Neutrophil (primary cell): ENCODE results near the gene S100PBP.

Experiments used
- H3K27ac ChIP-seq: fragments of 200-600 bp; sonication (generic); 2 replicates; pipeline ENCODE4 v1.5.1; 2016; ENCODE audit warnings: mild to moderate bottlenecking, moderate library complexity
- H3K27me3 ChIP-seq: fragments of 200-600 bp; sonication (generic); 2 replicates; pipeline ENCODE4 v1.6.0; 2016; ENCODE audit warnings: mild to moderate bottlenecking
- H3K36me3 ChIP-seq: fragments of 200-600 bp; sonication (generic); 2 replicates; pipeline ENCODE4 v1.5.1; 2017
- H3K4me1 ChIP-seq, 2 experiments: fragments of 200-600 bp in 1 of 2; sonication (generic) in 1 of 2; 1 replicate in 1 of 2; 2 replicates in 1 of 2; pipeline versions ENCODE4 v1.5.1 to v1.6.1; 2013 to 2016; ENCODE audit warnings: low read depth in 1 of 2, low read length in 1 of 2, mild to moderate bottlenecking in 1 of 2, moderate library complexity in 1 of 2; ENCODE audit not compliant: control insufficient read depth in 1 of 2, insufficient read depth in 1 of 2
- H3K4me3 ChIP-seq, 2 experiments: fragments of 200-600 bp in 1 of 2; sonication (generic) in 1 of 2; 1 replicate in 1 of 2; 2 replicates in 1 of 2; pipeline ENCODE4 v1.5.1; 2013 to 2016; ENCODE audit warnings: low read depth in 1 of 2, low read length in 1 of 2, mild to moderate bottlenecking in 1 of 2, moderate library complexity in 1 of 2
- H3K9me3 ChIP-seq: fragments of 200-600 bp; sonication (generic); 2 replicates; pipeline ENCODE4 v1.5.1; 2016
- TF ChIP-seq, protein P1 (sequence below): fragments of 200-600 bp; sonication (generic); IDR thresholded peaks from 2 replicates; pipeline ENCODE4 v1.5.1; 2016; ENCODE audit warnings: antibody characterized with exemption

The S100PBP gene

DNA sequence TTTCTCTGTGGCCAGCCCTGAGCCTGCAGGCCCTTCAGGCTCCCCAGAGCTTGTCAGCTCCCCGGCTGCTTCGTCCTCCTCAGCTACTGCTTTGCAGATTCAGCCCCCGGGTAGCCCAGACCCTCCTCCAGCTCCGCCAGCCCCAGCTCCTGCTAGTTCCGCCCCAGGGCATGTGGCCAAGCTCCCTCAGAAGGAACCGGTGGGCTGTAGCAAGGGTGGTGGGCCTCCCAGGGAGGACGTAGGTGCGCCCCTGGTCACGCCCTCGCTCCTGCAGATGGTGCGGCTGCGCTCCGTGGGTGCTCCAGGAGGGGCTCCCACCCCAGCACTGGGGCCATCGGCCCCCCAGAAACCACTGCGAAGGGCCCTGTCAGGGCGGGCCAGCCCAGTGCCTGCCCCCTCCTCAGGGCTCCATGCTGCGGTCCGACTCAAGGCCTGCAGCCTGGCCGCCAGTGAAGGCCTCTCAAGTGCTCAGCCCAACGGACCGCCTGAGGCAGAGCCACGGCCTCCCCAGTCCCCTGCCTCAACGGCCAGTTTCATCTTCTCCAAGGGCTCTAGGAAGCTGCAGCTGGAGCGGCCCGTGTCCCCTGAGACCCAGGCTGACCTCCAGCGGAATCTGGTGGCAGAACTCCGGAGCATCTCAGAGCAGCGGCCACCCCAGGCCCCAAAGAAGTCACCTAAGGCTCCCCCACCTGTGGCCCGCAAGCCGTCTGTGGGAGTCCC, 45.7 kb upstream of the S100PBP start:
- no peaks in the 10 kb centered on the region for H3K9me3 ChIP-seq
- no peak overlapping the region for H3K27ac ChIP-seq
- H3K27me3 ChIP-seq = no peaks in the 10 kb centered on the region
- H3K4me1 ChIP-seq = no peaks in the 10 kb centered on the region
- TF ChIP-seq, protein P1, sequence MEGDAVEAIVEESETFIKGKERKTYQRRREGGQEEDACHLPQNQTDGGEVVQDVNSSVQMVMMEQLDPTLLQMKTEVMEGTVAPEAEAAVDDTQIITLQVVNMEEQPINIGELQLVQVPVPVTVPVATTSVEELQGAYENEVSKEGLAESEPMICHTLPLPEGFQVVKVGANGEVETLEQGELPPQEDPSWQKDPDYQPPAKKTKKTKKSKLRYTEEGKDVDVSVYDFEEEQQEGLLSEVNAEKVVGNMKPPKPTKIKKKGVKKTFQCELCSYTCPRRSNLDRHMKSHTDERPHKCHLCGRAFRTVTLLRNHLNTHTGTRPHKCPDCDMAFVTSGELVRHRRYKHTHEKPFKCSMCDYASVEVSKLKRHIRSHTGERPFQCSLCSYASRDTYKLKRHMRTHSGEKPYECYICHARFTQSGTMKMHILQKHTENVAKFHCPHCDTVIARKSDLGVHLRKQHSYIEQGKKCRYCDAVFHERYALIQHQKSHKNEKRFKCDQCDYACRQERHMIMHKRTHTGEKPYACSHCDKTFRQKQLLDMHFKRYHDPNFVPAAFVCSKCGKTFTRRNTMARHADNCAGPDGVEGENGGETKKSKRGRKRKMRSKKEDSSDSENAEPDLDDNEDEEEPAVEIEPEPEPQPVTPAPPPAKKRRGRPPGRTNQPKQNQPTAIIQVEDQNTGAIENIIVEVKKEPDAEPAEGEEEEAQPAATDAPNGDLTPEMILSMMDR = no peak
- no peak overlapping the region for H3K4me3 ChIP-seq
- peaks cover 26% of the 10 kb centered on the region for H3K36me3 ChIP-seq

DNA sequence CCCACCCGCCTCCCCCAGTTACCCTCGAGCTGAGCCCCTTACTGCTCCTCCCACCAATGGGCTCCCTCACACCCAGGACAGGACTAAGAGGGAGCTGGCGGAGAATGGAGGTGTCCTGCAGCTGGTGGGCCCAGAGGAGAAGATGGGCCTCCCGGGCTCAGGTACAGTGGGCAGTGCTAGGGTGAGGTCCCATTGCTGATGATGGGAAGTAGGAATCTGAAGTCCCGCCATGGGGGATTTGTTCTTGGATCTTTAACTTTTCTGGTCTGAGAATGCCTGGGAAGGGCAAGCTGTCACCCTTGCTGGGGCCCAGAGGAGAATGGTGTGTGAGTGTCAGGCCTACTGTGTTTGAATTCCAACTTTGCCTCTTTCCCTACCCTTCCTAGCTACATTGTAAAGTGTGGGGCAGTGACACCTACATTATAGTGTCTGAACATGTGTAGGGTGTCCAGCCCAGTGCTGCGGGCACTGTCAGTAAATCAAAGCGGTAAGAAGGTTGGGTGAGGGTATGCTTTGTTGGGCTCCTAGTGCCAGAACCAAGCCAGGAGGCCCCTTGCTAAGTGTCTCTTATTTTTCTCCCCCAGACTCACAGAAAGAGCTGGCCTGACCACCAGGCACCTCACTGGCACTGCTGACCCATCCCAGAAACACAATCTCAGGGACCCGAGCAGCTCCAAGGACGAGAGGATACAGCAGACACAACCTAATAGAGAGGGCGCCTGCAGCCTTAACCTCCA, 45.0 kb upstream of the S100PBP start:
- Histone ChIP-seq H3K4me3 (no peak overlapping the region), H3K27ac (no peak overlapping the region), H3K9me3 (no peaks in the 10 kb centered on the region), H3K36me3 (peaks cover 29% of the 10 kb centered on the region), H3K4me1 (no peaks in the 10 kb centered on the region), H3K27me3 (no peaks in the 10 kb centered on the region)
- TF ChIP-seq, protein P1 = no peak

DNA sequence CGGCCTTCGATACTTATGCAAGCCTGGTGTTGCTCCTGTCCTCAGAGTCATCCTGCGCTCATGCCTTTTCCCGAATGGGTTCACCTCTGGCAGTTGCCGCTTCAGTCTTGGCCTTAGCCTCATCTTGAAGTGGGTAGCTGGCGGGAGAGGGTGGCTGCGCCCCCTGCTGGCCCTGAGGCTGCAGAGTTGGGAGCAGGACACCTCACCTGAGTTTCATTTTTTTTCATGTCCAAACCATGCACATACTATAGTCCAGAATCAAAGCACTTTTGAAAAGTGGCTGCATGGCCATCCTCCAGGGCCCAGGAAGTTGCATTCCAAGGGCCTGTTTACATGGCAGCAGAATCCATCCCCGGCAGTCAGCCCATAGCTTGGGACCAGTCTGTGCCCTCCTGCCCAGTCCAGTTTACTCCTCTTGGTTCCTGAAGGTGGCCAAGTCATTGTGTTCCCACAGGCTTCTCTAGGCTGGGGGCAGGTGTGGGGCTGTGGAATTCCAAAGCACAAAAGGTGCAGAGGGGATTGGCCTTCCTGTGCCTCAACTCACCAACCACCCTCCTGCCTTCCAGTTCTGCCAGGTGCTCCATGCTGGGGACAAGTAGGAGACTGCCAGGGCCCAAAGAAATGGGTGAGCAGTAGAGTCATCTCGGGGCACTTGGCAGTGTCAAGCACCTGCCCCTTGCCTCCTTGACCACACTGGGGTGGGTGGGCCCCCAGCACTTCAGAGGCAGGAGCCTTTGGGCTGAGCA, 44.3 kb upstream of the S100PBP start:
- Histone ChIP-seq H3K4me1 (no peaks in the 10 kb centered on the region), H3K36me3 (peaks cover 37% of the 10 kb centered on the region), H3K27ac (no peak overlapping the region), H3K9me3 (no peaks in the 10 kb centered on the region), H3K4me3 (no peak overlapping the region), H3K27me3 (no peaks in the 10 kb centered on the region)
- TF ChIP-seq, protein P1 = peak; percentile 45

DNA sequence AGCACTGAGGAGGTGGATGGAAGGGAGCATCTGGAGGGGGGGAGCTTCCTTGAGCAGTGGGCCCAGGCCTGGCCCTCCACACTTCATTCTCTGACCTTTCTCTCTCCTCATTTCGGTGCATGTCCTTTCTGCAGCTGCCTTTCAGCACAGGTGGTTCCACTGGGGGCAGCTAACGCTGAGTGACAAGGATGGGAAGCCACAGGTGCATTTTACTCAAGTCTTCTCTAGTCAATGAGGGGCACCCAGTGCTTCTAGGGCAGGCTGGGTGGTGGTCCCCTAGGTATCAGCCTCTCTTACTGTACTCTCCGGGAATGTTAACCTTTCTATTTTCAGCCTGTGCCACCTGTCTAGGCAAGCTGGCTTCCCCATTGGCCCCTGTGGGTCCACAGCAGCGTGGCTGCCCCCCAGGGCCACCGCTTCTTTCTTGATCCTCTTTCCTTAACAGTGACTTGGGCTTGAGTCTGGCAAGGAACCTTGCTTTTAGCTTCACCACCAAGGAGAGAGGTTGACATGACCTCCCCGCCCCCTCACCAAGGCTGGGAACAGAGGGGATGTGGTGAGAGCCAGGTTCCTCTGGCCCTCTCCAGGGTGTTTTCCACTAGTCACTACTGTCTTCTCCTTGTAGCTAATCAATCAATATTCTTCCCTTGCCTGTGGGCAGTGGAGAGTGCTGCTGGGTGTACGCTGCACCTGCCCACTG, 43.5 kb upstream of the S100PBP start:
- Histone ChIP-seq H3K27ac (no peak overlapping the region), H3K36me3 (peaks cover 42% of the 10 kb centered on the region), H3K4me3 (no peak overlapping the region), H3K4me1 (no peaks in the 10 kb centered on the region), H3K9me3 (no peaks in the 10 kb centered on the region), H3K27me3 (no peaks in the 10 kb centered on the region)
- TF ChIP-seq, protein P1 = no peak

DNA sequence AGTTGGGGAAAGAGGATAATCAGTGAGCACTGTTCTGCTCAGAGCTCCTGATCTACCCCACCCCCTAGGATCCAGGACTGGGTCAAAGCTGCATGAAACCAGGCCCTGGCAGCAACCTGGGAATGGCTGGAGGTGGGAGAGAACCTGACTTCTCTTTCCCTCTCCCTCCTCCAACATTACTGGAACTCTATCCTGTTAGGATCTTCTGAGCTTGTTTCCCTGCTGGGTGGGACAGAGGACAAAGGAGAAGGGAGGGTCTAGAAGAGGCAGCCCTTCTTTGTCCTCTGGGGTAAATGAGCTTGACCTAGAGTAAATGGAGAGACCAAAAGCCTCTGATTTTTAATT, 43.0 kb upstream of the S100PBP start:
- Histone ChIP-seq H3K36me3 (peaks cover 47% of the 10 kb centered on the region), H3K4me1 (no peaks in the 10 kb centered on the region), H3K27me3 (no peaks in the 10 kb centered on the region), H3K9me3 (no peaks in the 10 kb centered on the region), H3K4me3 (no peak overlapping the region), H3K27ac (no peak overlapping the region)
- TF ChIP-seq, protein P1 = no peak
